Measurements from ENCODE around the gene FOXQ1.

FOXQ1 gene

GRCh38 chr6:1328129-1328800 is 16.4 kb downstream of the FOXQ1 start:
- DNase-seq (ENCODE audit: extremely low read depth, low read depth): no peak
- no peak for TF ChIP-seq CTCF (IDR thresholded peaks at IDR 0.05; ENCODE audit: low read depth, low read length)

GRCh38 chr6:1329708-1330107 is 17.8 kb downstream of the FOXQ1 start:
- DNase-seq (ENCODE audit: extremely low read depth, low read depth): no peak
- no peak for TF ChIP-seq CTCF (IDR thresholded peaks at IDR 0.05; ENCODE audit: low read depth, low read length)

GRCh38 chr6:1334684-1335083 is 22.8 kb downstream of the FOXQ1 start:
- DNase-seq (ENCODE audit: extremely low read depth, low read depth): no peak
- no peak for TF ChIP-seq CTCF (IDR thresholded peaks at IDR 0.05; ENCODE audit: low read depth, low read length)

GRCh38 chr6:1335367-1336037 is 23.6 kb downstream of the FOXQ1 start:
- no peak for TF ChIP-seq CTCF (IDR thresholded peaks at IDR 0.05; ENCODE audit: low read depth, low read length)
- peak; percentile 67 for DNase-seq (ENCODE audit: extremely low read depth, low read depth)

- peak; percentile 19 for TF ChIP-seq CTCF (IDR thresholded peaks at IDR 0.05; ENCODE audit: low read depth, low read length)
Measured at GRCh38 chr6:1336246-1336843, 24.4 kb downstream of the FOXQ1 start.

GRCh38 chr6:1337791-1338190 is 25.9 kb downstream of the FOXQ1 start:
- peak; percentile 56 for DNase-seq (ENCODE audit: extremely low read depth, low read depth)

More at GRCh38 chr6:1336246-1336843, 24.4 kb downstream of the FOXQ1 start:
- no peak for DNase-seq (ENCODE audit: extremely low read depth, low read depth)

More at GRCh38 chr6:1337791-1338190, 25.9 kb downstream of the FOXQ1 start:
- no peak for TF ChIP-seq CTCF (IDR thresholded peaks at IDR 0.05; ENCODE audit: low read depth, low read length)

All from AG09319 (cell line).